8988T (cell line): ENCODE data around the gene IMPDH1.

Experiments
- DNase-seq: peaks from one replicate; pipeline ENCODE4 v3.0.0; 2011

The IMPDH1 gene

GRCh38 chr7:128385988-128386925, 23.5 kb downstream of the IMPDH1 start:
- DNase-seq = no peak

GRCh38 chr7:128384726-128385125, 25.1 kb downstream of the IMPDH1 start:
- DNase-seq = no peak

- DNase-seq = no peak
Measured at GRCh38 chr7:128383776-128384175, 26.0 kb downstream of the IMPDH1 start.

- DNase-seq = no peak
Measured at GRCh38 chr7:128381161-128381821, 28.5 kb downstream of the IMPDH1 start.

DNA sequence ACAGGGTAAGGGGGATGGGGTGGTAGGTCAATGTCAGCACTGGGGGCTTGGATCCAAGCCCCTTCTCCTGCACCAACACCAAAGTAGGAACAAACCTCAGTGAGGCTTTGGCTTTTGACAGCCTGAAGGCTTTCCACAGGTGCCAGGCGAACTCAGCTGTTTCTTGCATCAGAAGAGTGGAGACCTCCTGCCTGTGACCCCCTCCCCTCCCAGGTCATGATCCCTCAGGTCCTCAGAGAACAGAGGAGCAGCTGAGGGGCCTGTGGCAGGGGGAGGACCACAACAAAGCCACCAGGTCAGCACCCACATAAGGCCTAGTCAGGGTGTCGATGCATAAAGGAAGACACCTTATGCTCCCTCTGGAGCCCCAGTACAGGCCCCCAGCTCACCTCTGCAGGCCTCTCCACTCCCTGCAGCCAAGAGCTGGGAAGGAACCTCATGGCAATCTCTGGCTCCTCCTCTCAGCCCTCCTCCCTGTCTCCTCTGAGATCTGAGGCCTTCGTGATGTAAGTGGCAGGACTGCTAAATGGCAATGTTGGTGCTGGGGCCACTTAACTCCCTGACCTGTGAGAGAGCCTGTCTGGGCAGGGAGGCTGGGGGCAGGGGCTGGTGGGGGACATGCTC, 29.2 kb downstream of the IMPDH1 start:
- no peak for DNase-seq

DNA sequence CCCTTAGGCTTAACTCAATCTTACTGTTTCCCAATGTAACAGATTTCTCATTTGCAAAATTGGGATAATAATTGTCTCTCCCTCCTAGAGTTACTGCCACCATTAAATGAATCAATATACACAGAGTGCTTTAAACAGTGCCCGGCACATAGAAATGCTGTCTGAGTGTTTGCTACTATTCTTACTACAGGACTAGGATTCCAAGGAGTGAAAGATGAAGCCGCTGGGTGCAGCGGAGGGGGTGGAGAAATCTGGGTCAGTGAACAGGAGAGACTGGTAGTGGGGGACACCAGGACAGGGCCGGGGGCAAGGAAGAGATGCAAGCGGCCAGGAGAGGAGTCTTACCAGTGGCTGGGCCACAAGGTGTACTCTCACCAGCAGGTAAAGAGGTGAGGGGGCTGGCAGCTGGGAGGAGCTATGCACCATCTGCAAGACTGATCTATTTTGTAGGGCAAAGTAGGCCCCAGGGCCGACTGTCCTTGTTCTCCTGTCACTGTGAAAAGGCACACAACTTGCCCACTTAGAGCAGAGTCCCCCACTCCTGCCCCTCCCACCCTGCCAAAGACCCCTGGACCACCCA, 29.8 kb downstream of the IMPDH1 start:
- no peak for DNase-seq

DNA sequence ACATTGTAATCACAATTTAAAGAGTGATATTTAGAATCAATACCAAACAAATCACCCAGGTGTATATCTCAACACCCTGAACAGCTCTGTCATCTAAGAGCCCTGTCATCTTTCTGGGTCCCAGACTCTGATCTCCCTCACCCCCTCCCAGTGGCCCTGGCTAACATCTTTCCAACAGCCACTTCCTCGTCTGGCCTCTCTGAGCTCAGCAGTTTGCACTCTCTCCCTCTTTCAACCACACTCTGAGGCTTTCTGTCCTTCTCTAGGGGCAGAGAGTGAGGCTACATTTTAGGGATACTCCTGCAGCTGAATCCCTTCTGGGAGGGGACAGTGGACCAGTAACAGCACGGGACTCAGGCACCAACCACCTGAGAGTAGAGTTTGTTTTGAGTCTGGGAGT, 31.1 kb downstream of the IMPDH1 start:
- DNase-seq = no peak

GRCh38 chr7:128376077-128376476, 33.7 kb downstream of the IMPDH1 start:
- no peak for DNase-seq

GRCh38 chr7:128374041-128374440, 35.7 kb downstream of the IMPDH1 start:
- no peak for DNase-seq

DNA sequence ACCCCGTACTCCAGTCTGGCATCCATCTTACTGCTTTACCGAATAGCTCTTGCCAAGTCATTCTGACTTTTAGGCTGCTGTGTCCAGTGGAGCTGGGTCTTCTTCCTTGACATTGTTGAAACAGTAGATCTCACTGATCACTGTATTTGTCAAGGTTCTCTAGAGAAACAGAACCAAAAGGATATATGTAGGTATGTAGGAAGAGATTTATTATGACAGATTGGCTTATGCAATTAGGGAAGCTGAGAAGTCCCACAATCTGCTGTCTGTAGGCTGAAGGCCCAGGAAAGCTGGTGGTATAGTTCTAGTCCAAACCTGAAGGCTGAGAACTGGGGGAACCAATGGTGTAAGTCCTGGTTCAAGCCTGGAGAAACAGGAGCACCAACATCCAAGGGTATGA, 36.2 kb downstream of the IMPDH1 start:
- DNase-seq = no peak

- no peak for DNase-seq
Measured at GRCh38 chr7:128370491-128370890, 39.3 kb downstream of the IMPDH1 start.

- no peak for DNase-seq
Measured at GRCh38 chr7:128366986-128367385, 42.8 kb downstream of the IMPDH1 start.

DNA sequence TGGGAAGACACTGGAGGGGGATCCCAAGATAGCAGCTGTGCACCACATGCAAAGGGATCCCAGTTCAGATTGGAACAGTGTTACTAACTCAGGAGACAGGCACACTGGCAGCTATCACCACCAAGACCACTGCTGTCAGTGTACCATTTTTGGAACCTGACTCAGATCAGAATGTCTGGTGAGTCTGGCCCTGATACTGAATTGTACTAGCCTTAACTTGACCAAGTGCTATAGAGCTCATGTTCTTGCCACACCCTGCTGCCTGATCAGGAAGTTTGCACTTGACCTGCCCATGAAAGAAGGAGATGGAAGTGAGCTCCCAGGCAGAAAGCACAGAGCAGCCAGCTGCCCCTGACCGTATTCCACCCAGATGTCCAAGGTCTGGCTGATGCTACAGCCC, 43.5 kb downstream of the IMPDH1 start:
- no peak for DNase-seq

DNA sequence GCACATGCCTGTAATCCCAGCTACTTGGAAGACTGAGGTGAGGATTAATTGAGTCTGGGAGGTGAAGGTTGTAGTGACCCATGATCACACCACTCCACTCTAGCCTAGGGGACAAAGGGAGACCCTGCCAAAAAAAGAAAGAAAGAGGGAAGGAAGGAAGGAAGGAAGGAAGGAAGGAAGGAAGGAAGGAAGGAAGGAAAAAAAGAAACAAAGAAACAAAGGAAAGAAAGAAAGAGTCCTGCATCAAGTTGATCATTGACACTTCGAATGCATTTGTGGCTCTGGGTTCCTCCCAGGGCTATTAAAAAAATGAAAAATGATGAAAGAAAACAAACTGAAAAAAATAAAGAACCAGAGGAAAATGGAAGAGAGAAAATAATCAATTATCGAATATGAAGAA, 44.4 kb downstream of the IMPDH1 start:
- DNase-seq = no peak

DNA sequence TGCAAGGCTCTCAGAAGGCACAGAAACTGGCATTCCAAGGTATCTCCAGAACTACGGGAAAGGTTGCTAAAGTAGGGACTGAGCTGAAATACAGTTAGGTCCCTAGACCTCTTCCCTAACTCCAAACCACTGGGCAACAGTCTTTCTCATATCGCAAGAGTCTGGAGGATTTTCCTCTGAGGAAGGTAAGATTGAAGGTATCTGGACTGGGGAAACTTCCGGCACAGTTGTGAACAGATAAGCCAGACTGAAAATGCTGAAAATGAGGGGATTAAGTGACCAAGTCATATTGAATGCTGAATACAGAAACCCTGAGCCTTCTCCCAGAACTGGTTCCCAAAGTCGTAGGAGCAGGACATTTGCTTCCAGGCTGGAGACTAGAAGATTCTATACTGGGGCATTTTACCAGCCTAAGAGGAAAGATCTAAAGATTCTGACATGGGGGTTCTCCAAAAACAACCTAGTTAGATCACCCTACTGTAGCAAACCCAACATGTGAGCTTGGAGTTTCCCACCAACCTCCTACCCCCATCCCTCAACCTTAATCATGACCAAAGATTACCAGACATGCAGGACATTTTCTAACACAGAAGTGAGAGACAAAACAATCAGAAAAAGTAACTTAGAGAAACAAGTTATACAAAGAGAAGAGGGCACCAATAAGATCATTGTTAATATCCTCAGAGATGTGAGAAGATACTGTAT, 45.5 kb downstream of the IMPDH1 start:
- no peak for DNase-seq

- no peak for DNase-seq
Measured at GRCh38 chr7:128363261-128363721, 46.5 kb downstream of the IMPDH1 start.

DNA sequence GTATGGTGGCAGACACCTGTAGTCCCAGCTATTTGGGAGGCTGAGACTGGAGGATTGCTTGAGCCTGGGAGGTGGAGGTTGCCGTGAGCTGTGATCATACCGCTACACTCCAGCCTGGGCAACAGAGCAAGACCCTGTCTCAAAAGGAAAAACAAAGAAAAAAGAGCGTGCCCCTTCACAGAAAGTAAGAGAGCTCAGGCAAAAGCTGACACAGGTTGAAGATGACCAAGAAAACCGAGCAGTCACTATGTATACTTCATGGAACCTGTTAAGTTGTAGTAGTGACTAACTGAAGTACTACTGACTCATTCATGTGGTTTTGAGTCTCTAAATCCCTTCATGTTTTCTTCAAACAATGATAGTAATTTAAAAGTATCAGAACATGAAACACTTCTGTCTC, 47.1 kb downstream of the IMPDH1 start:
- DNase-seq = no peak

DNA sequence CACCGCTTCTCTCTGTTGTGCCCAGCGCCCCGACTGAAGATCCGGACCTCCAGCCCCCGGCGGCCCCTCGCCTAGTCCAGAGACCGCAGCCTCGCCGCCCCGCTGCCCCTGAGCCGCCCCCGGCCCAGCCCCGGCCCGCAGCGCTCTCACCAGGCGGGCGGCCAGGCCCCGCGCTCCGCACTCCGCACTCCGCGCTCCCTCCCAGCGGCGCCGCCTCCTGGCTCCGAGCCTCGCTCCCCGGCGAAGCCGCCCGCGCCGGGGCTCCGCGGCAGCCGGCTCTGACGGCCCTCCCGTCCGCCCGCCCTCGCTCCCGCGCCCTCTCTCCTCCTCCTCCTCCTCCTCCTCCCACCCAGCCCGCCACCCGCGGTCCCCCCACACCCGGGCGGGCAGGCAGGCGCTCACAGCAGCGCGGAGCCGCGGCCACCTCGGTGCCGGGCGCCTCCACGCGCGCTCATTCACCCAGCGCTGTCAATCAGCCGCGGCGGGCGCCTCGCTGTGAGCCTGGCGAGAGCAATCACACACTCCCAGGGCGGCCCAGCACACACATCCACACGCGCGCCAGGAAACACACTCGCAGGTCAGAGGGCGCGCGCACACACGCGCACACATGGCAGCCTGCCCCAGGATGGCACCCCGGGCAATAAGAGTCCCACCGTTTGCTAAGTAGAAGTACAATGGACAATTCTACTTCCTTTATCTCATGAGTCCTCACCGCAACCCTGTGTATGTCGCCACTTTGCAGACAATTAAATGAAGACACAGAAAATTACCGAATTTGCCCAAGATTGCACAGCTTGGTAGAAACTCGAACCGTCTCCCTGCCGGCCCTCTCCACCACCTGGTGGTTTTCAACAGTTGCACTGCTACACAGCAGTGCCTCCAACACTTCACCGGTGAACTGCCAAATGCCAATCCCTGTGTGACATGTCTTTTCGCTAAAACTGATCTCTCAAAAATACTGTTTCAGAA, 48.1 kb downstream of the IMPDH1 start, which contains the start of gene PRRT4:
TSS of gene PRRT4 (minus strand) at position 280 of the 969 bp plus-strand sequence.
- no peak for DNase-seq

- DNase-seq = no peak
Measured at GRCh38 chr7:128360359-128360678, 49.5 kb downstream of the IMPDH1 start.

GRCh38 chr7:128359939-128360338, 49.8 kb downstream of the IMPDH1 start:
- no peak for DNase-seq

DNA sequence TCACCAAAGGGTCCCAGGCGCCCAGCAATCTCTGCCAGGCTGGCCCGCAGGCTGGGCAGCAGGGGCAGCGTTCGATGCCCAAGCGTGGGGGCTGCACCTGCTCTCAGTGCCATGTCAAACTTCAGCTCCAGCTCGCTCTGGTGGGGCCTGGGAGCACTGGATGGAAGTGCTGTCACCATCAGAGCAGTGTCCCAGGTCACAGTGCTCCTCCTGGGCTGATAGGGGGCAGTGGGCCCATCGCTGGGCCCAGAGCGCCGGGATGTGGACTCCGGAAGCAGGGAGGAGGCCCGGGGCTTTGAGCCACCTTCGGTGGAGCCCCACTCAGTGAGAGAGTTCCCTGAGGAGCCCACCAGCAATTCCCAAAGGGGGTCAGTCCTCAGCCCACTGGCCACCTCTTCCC, 50.4 kb downstream of the IMPDH1 start:
- DNase-seq = no peak

DNA sequence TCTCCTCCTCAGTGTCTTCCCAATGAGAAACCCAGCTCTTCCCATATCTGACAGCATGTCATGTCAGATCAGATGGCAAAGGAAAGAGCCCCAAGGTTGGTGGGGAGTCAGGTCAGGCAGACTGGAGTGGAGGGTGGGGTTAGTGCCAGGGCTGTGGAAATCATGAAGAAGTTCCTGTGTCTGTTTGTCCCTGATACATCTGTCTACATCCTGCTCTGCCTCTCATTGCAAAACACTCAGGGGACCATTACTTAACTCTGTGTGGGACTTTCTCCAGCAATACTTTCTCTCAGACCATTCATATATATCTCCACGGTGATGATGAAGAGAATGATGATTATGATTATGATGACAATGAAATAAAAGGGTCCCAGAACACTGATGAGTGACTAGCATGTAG, 51.5 kb downstream of the IMPDH1 start:
- DNase-seq = no peak
